ENCODE data around the gene RANBP9. TPM values are rescaled to one million over a fixed set of nuclear protein-coding genes. Genes with fewer than 3 reads are reported as not detected.

Gene RANBP9
- total RNA-seq, 4 donors from 2014 or later: 44.7 to 93.1 (median 63.3) TPM

DNA sequence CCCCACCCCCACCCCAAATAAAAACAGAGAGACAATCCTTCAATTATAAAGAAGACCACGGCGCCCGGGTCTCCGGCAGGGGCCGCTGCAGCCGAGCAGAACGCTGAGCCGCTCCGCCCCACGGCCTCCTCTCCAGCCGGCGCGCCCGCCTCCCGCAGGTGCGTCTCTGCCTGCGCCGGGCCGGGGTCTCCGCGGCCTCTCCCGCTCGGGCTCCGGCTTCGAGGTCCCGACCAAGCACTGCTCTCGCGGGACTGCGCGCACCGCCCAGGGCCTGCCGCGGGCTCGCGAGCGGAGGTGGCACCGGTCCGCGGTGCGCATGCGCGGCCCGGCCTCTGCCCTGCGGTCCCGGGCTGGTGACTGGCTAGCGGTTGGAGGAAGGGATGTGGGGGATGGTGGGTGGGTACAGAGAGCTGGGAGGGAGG, 137.5 kb downstream of the RANBP9 start:
- Histone ChIP-seq H3K36me3 (no peaks in the 10 kb centered on the region), H3K9me3 (no peaks in the 10 kb centered on the region), H3K4me1 (peaks cover 15 to 17% of the 10 kb centered on the region in 2 donors), H3K27ac (peak overlapping the region; percentile 93 to 99 (median 98)), H3K4me3 (peak overlapping the region; percentile 76 to 98 (median 84)), H3K27me3 (no peaks in the 10 kb centered on the region)
- ATAC-seq (peak; percentile 88 to 93), DNase-seq (peak; percentile 90 to 92)
- intact Hi-C loops (cut with DNase I; ENCODE audit: low total_unique reads) (loop anchor here (1.0 to 10.0 kb wide), 8 partner anchors 35 to 245 kb away; partner anchors contain the start of genes GFOD1, NOL7 and TBC1D7), in situ Hi-C loops (cut with MboI; ENCODE audit: low sequenced_read_pairs in 4 of 4) (loop anchor here in 1 of 4 donors (25.0 kb wide), 1 partner anchor 488 kb away; no protein-coding TSS in a partner anchor)
- no peak for TF ChIP-seq POLR2A (IDR thresholded peaks at IDR 0.05)
- TF ChIP-seq, protein P1, sequence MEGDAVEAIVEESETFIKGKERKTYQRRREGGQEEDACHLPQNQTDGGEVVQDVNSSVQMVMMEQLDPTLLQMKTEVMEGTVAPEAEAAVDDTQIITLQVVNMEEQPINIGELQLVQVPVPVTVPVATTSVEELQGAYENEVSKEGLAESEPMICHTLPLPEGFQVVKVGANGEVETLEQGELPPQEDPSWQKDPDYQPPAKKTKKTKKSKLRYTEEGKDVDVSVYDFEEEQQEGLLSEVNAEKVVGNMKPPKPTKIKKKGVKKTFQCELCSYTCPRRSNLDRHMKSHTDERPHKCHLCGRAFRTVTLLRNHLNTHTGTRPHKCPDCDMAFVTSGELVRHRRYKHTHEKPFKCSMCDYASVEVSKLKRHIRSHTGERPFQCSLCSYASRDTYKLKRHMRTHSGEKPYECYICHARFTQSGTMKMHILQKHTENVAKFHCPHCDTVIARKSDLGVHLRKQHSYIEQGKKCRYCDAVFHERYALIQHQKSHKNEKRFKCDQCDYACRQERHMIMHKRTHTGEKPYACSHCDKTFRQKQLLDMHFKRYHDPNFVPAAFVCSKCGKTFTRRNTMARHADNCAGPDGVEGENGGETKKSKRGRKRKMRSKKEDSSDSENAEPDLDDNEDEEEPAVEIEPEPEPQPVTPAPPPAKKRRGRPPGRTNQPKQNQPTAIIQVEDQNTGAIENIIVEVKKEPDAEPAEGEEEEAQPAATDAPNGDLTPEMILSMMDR (IDR thresholded peaks at IDR 0.05 in 4 of 5, conservative IDR thresholded peaks at IDR 0.05 in 1 of 5): peak; percentile 50 to 69 (median 64)

DNA sequence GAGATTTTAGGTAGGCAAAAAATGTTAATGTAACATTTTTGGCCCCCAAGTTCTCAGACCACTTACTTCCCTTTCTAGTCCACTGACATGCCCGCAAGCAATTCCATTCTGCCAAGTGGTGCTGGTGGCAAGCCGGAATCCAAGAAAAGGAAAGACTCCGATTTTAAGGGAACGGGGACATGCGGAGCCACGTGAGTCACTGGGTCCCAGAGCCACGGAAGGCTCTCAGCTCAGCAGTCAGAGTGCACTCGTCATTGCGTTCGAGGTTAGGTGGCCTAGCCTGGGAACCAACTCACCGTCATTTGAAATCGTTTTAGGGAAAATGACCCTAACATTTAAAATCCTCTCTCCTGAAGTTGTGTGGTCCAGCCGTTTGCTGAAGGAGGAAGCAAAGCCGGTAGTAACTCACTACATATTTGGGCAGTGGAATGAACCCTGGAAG, 137.9 kb downstream of the RANBP9 start:
- no peak for ATAC-seq
- peaks cover 10 to 12% of the 10 kb centered on the region in 2 donors for H3K4me1 ChIP-seq
- peak; percentile 11 to 45 for DNase-seq
- peak overlapping the region; percentile 93 to 99 (median 98) for H3K27ac ChIP-seq
- in situ Hi-C loops (cut with MboI; ENCODE audit: low sequenced_read_pairs in 4 of 4): loop anchor here in 1 of 4 donors (25.0 kb wide), 1 partner anchor 489 kb away; no protein-coding TSS in a partner anchor
- no peak for TF ChIP-seq POLR2A (IDR thresholded peaks at IDR 0.05)
- TF ChIP-seq, protein P1 (IDR thresholded peaks at IDR 0.05 in 4 of 5, conservative IDR thresholded peaks at IDR 0.05 in 1 of 5): no peak
- no peaks in the 10 kb centered on the region for H3K9me3 ChIP-seq
- H3K27me3 ChIP-seq: no peaks in the 10 kb centered on the region
- no peaks in the 10 kb centered on the region for H3K36me3 ChIP-seq
- intact Hi-C loops (cut with DNase I; ENCODE audit: low total_unique reads): loop anchor here (1.0 to 10.0 kb wide), 8 partner anchors 35 to 245 kb away; partner anchors contain the start of genes GFOD1, NOL7 and TBC1D7
- peak overlapping the region; percentile 76 to 98 (median 84) for H3K4me3 ChIP-seq

DNA sequence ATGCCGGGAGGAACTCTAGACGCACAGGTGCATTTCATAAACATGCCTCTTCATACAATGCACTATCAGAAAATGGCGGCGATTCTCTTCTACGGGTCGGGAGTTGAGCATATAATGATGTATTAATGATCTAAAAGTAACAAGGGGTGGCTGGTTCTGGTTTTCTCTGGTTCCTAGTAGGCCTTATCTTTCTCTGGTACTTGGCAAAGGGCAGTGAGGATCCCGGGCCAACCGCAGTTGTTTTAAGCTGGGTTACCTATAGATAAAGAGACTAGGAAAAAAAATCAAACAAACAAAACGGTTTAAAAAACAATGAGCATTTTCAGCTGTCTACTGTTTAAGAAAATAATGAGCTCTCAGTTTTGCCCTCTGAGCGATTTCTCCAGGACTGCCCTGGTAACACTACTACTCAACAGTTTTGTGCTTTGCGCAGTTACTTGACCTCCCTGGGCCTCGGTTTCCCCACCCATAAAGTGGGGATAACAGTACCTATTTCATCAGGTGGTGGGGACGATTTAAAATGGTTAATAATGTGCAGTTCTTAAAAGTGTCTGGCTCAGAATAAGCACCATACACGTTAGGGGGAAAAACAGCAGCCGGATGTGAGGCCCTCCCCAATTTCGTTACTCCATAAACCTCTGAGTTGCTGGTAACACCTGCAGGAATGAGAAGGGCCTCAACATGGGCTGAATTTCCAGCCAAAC, 138.5 kb downstream of the RANBP9 start:
- in situ Hi-C loops (cut with MboI; ENCODE audit: low sequenced_read_pairs in 4 of 4) (loop anchor here in 1 of 4 donors (25.0 kb wide), 1 partner anchor 489 kb away; no protein-coding TSS in a partner anchor), intact Hi-C loops (cut with DNase I; ENCODE audit: low total_unique reads) (loop anchor here (5.0 to 10.0 kb wide), 2 partner anchors 88 to 161 kb away; partner anchors contain the start of gene GFOD1)
- no peaks in the 10 kb centered on the region for H3K9me3 ChIP-seq
- H3K4me3 ChIP-seq: peak overlapping the region; percentile 76 to 98 (median 84)
- DNase-seq (no peak), ATAC-seq (no peak)
- H3K27me3 ChIP-seq: no peaks in the 10 kb centered on the region
- TF ChIP-seq POLR2A (IDR thresholded peaks at IDR 0.05): no peak
- TF ChIP-seq, protein P1 (IDR thresholded peaks at IDR 0.05 in 4 of 5, conservative IDR thresholded peaks at IDR 0.05 in 1 of 5): no peak
- no peaks in the 10 kb centered on the region for H3K36me3 ChIP-seq
- H3K27ac ChIP-seq: peak overlapping the region; percentile 93 to 99 (median 98)
- peaks cover 8% of the 10 kb centered on the region in 2 donors for H3K4me1 ChIP-seq

DNA sequence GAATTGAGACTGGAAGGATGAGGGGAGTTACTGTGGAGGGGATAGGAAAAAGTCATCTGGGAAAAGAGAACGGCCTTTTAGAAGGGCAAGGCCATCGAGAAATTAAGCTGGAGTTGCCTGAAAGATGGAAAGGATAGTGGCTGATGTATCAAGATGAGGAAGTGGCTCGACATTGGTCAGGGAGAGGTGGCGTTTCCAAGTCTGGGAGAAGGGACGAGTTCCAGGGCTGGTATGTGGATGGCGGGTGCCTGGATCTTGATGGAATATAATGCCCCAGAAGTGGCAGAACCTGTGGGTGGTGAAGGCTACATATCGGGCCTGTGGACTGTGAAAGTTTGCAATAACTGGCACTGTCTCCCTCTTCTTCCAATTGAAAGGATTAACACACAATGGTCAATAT, 139.4 kb downstream of the RANBP9 start:
- DNase-seq: no peak
- Histone ChIP-seq H3K27me3 (no peaks in the 10 kb centered on the region), H3K4me1 (peaks cover 8% of the 10 kb centered on the region in 2 donors), H3K4me3 (no peak overlapping the region), H3K27ac (no peak overlapping the region), H3K9me3 (no peaks in the 10 kb centered on the region), H3K36me3 (no peaks in the 10 kb centered on the region)
- intact Hi-C loops (cut with DNase I; ENCODE audit: low total_unique reads): loop anchor here (5.0 to 10.0 kb wide), 2 partner anchors 87 to 160 kb away; partner anchors contain the start of gene GFOD1
- in situ Hi-C loops (cut with MboI; ENCODE audit: low sequenced_read_pairs in 4 of 4): loop anchor here in 1 of 4 donors (25.0 kb wide), 1 partner anchor 490 kb away; no protein-coding TSS in a partner anchor
- TF ChIP-seq, protein P1 (IDR thresholded peaks at IDR 0.05 in 4 of 5, conservative IDR thresholded peaks at IDR 0.05 in 1 of 5): no peak
- no peak for TF ChIP-seq POLR2A (IDR thresholded peaks at IDR 0.05)
- ATAC-seq: no peak

Other genes starting within 250 kb of the RANBP9 start
- 10 to 100 TPM in 3 of 4 donors, 1 to 10 TPM in 1; 9.0 to 31.8 (median 16.9) TPM for gene GFOD1, start 224.2 kb downstream of the RANBP9 start, total RNA-seq
- 10 to 100 TPM; 16.1 to 18.0 (median 17.0) TPM for gene SIRT5, start 137.2 kb downstream of the RANBP9 start, total RNA-seq
- 10 to 100 TPM; 44.9 to 69.0 (median 63.8) TPM for gene NOL7, start 96.5 kb downstream of the RANBP9 start, total RNA-seq
- 10 to 100 TPM in 3 of 4 donors, 1 to 10 TPM in 1; 9.5 to 29.4 (median 18.1) TPM for gene MCUR1, start 102.7 kb upstream of the RANBP9 start, total RNA-seq
- gene RNF182, start 213.1 kb upstream of the RANBP9 start, total RNA-seq: under 1 TPM in 1 of 4 donors, not detected in 3; 0.10 TPM

All from gastrocnemius medialis (tissue), 4 donors.